Measurements from ENCODE around the gene HRH1. TPM values are rescaled to one million over a fixed set of nuclear protein-coding genes. Genes with fewer than 3 reads are reported as not detected.

The HRH1 gene
- total and polyA plus RNA-seq, 11 donors, result 0.40 to 4.3 (median 1.3) TPM

- Histone ChIP-seq H3K27ac (no peak overlapping the region), H3K27me3 (no peaks in the 10 kb centered on the region), H3K36me3 (no peaks in the 10 kb centered on the region), H3K4me3 (no peak overlapping the region), H3K4me1 (peaks cover 0 to 31% (median 11%) of the 10 kb centered on the region in 12 donors), H3K9me3 (peaks cover 0 to 9% (median 0%) of the 10 kb centered on the region in 12 donors)
- intact Hi-C loops (cut with DNase I), result no loop called here
- TF ChIP-seq CTCF (IDR thresholded peaks at IDR 0.05) (no peak), POLR2A (IDR thresholded peaks at IDR 0.05) (no peak)
- DNase-seq, result no peak
- no peak for ATAC-seq
- WGBS, 4 donors, result 51 to 71% (median 57%) methylated on average over 1 of the region's 1 CpG
These were observed 43.2 kb downstream of the HRH1 start for GRCh38 chr3:11197484-11197883.

GRCh38 chr3:11198070-11198469, 43.8 kb downstream of the HRH1 start:
- Histone ChIP-seq H3K36me3 (no peaks in the 10 kb centered on the region), H3K9me3 (peaks cover 0 to 7% (median 0%) of the 10 kb centered on the region in 12 donors), H3K4me3 (no peak overlapping the region), H3K4me1 (peaks cover 0 to 31% (median 11%) of the 10 kb centered on the region in 12 donors), H3K27me3 (no peaks in the 10 kb centered on the region), H3K27ac (no peak overlapping the region)
- no peak for ATAC-seq
- intact Hi-C loops (cut with DNase I), result no loop called here
- 56 to 67% (median 65%) methylated on average over 8 of the region's 8 CpGs for WGBS, 4 donors
- DNase-seq, result no peak
- TF ChIP-seq POLR2A (IDR thresholded peaks at IDR 0.05) (no peak), CTCF (IDR thresholded peaks at IDR 0.05) (no peak)

- ATAC-seq, result no peak
- DNase-seq, result no peak
- H3K27ac ChIP-seq, result no peak overlapping the region
These were observed 44.2 kb downstream of the HRH1 start for GRCh38 chr3:11198495-11198894.

More at GRCh38 chr3:11198495-11198894, 44.2 kb downstream of the HRH1 start:
- Histone ChIP-seq H3K9me3 (peaks cover 0 to 5% (median 0%) of the 10 kb centered on the region in 12 donors), H3K36me3 (no peaks in the 10 kb centered on the region), H3K27me3 (no peaks in the 10 kb centered on the region), H3K4me1 (peaks cover 0 to 31% (median 11%) of the 10 kb centered on the region in 12 donors), H3K4me3 (no peak overlapping the region)
- TF ChIP-seq POLR2A (IDR thresholded peaks at IDR 0.05) (no peak), CTCF (IDR thresholded peaks at IDR 0.05) (no peak)
- WGBS, 4 donors, result 84 to 85% (median 84%) methylated on average over 4 of the region's 4 CpGs
- intact Hi-C loops (cut with DNase I), result no loop called here

Measured in heart left ventricle (tissue), 16 donors.